Measurements from ENCODE around the gene SLC38A10. TPM values are rescaled to one million over a fixed set of nuclear protein-coding genes. Genes with fewer than 3 reads are reported as not detected.
A peak's percentile ranks its signal among the peaks of the same experiment; 100 is the strongest.

Gene SLC38A10
- polyA plus RNA-seq, 1 of the 3 experiments (the other 2 are of a cell fraction): 82.2 TPM

GRCh38 chr17:81323411-81323868, 28.3 kb upstream of the SLC38A10 start:
- H3K27ac ChIP-seq (ENCODE audit: low read depth in 2 of 2, low read length in 1 of 2): peak overlapping the region in 1 of 2 experiments; percentile 83; a peak in 2 of 4 replicates
- no peaks in the 10 kb centered on the region for H4K20me1 ChIP-seq (ENCODE audit: insufficient read depth)
- CTCF ChIA-PET: interaction anchor here (0.7 to 15.7 kb wide), 20 partner anchors 8 to 161 kb away, joined by 3 to 295 read pairs (median 6); partner anchors contain the start of gene SLC38A10
- no peaks in the 10 kb centered on the region for H3K79me2 ChIP-seq (ENCODE audit: insufficient read depth)
- DNase-seq: peak; percentile 86
- H3K4me3 ChIP-seq (ENCODE audit: low read depth in 2 of 2, low read length in 1 of 2): no peak overlapping the region
- POLR2A ChIA-PET: interaction anchor here (1.0 to 4.6 kb wide), 4 partner anchors 10 to 28 kb away, joined by 3 to 32 read pairs (median 12); partner anchors contain the start of gene SLC38A10
- no peak overlapping the region for H3K9ac ChIP-seq
- no peaks in the 10 kb centered on the region for H3K9me3 ChIP-seq
- peaks cover under 1 to 49% of the 10 kb centered on the region in 2 experiments; a peak in 2 of 4 replicates for H3K4me1 ChIP-seq (ENCODE audit: control insufficient read depth in 1 of 2, insufficient read depth in 2 of 2, low read depth in 1 of 2, low read length in 1 of 2)
- no peaks in the 10 kb centered on the region for H3K27me3 ChIP-seq (ENCODE audit: insufficient read depth)
- no peaks in the 10 kb centered on the region for H3F3A ChIP-seq (replicated peaks; ENCODE audit: insufficient read depth)
- 53% methylated on average over 20 of the region's 20 CpGs for WGBS (ENCODE audit: low lambda C conversion rate)
- H3K36me3 ChIP-seq (replicated peaks in 1 of 2; ENCODE audit: control insufficient read depth in 1 of 2, insufficient read depth in 2 of 2, low read length in 1 of 2): no peaks in the 10 kb centered on the region
- H3K4me2 ChIP-seq: no peak overlapping the region
- H2AFZ ChIP-seq (ENCODE audit: low read depth): no peak overlapping the region
- no peaks in the 10 kb centered on the region for H3K9me2 ChIP-seq
- TF ChIP-seq RXRA (IDR thresholded peaks at IDR 0.05; ENCODE audit: borderline replicate concordance, low read depth): no peak
- TF ChIP-seq FOXM1 (IDR thresholded peaks at IDR 0.05; ENCODE audit: low read depth): no peak
- no peak for TF ChIP-seq YY1 (IDR thresholded peaks at IDR 0.05; ENCODE audit: low read depth)
- TF ChIP-seq ELF1 (IDR thresholded peaks at IDR 0.05): no peak
- TF ChIP-seq USF1 (IDR thresholded peaks at IDR 0.05; ENCODE audit: borderline replicate concordance, low read depth): no peak
- no peak; the same call in 1 of the 2 replicates for TF ChIP-seq RAD21 (IDR thresholded peaks at IDR 0.05; ENCODE audit: low read length)
- TF ChIP-seq SIN3A (IDR thresholded peaks at IDR 0.05; ENCODE audit: borderline replicate concordance, low read depth, low read length): 0 out of 2 replicates have a peak, but pooled peaks have one; percentile 18
- TF ChIP-seq POLR2AphosphoS5 (IDR thresholded peaks at IDR 0.05; ENCODE audit: low read depth, low read length): no peak
- peak in 1 of 2 experiments; percentile 90; a peak in 2 of 4 replicates for TF ChIP-seq EP300 (IDR thresholded peaks at IDR 0.05; ENCODE audit: borderline replicate concordance in 1 of 2, low read depth in 1 of 2, low read length in 1 of 2)
- TF ChIP-seq, protein P1, sequence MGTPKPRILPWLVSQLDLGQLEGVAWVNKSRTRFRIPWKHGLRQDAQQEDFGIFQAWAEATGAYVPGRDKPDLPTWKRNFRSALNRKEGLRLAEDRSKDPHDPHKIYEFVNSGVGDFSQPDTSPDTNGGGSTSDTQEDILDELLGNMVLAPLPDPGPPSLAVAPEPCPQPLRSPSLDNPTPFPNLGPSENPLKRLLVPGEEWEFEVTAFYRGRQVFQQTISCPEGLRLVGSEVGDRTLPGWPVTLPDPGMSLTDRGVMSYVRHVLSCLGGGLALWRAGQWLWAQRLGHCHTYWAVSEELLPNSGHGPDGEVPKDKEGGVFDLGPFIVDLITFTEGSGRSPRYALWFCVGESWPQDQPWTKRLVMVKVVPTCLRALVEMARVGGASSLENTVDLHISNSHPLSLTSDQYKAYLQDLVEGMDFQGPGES (IDR thresholded peaks at IDR 0.05; ENCODE audit: low read depth, low read length): no peak
- no peak for TF ChIP-seq GABPA (IDR thresholded peaks at IDR 0.05; ENCODE audit: low read depth)
- peak; percentile 68; the same call in 1 of the 2 replicates for TF ChIP-seq RCOR1 (IDR thresholded peaks at IDR 0.05; ENCODE audit: low read length)
- peak; percentile 85; the same call in 1 of the 2 replicates for TF ChIP-seq MXI1 (IDR thresholded peaks at IDR 0.05; ENCODE audit: low read depth, low read length)
- TF ChIP-seq MAX (IDR thresholded peaks at IDR 0.05; ENCODE audit: low read depth): no peak
- no peak for TF ChIP-seq REST (IDR thresholded peaks at IDR 0.05; ENCODE audit: low read depth, low read length)
- TF ChIP-seq NFIC (IDR thresholded peaks at IDR 0.05; ENCODE audit: borderline replicate concordance): no peak
- no peak for TF ChIP-seq TEAD4 (IDR thresholded peaks at IDR 0.05; ENCODE audit: borderline replicate concordance, insufficient read depth)
- no peak for TF ChIP-seq CTCF (IDR thresholded peaks at IDR 0.05)
- peak; percentile 49; the same call in 1 of the 2 replicates for TF ChIP-seq FOXJ3 (CRISPR knock-in tag; IDR thresholded peaks at IDR 0.05)
- TF ChIP-seq TAF1 (IDR thresholded peaks at IDR 0.05; ENCODE audit: borderline replicate concordance, low read depth, low read length): no peak
- TF ChIP-seq, protein P2, sequence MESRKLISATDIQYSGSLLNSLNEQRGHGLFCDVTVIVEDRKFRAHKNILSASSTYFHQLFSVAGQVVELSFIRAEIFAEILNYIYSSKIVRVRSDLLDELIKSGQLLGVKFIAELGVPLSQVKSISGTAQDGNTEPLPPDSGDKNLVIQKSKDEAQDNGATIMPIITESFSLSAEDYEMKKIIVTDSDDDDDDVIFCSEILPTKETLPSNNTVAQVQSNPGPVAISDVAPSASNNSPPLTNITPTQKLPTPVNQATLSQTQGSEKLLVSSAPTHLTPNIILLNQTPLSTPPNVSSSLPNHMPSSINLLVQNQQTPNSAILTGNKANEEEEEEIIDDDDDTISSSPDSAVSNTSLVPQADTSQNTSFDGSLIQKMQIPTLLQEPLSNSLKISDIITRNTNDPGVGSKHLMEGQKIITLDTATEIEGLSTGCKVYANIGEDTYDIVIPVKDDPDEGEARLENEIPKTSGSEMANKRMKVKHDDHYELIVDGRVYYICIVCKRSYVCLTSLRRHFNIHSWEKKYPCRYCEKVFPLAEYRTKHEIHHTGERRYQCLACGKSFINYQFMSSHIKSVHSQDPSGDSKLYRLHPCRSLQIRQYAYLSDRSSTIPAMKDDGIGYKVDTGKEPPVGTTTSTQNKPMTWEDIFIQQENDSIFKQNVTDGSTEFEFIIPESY (IDR thresholded peaks at IDR 0.05; ENCODE audit: borderline replicate concordance, low read depth): no peak
- peak; percentile 52; the same call in 1 of the 2 replicates for TF ChIP-seq TCF12 (IDR thresholded peaks at IDR 0.05)
- TF ChIP-seq, protein P3, sequence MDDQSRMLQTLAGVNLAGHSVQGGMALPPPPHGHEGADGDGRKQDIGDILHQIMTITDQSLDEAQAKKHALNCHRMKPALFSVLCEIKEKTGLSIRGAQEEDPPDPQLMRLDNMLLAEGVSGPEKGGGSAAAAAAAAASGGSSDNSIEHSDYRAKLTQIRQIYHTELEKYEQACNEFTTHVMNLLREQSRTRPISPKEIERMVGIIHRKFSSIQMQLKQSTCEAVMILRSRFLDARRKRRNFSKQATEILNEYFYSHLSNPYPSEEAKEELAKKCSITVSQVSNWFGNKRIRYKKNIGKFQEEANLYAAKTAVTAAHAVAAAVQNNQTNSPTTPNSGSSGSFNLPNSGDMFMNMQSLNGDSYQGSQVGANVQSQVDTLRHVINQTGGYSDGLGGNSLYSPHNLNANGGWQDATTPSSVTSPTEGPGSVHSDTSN (IDR thresholded peaks at IDR 0.05): no peak

All from SK-N-SH (cell line).